C4-2B (cell line): ENCODE data around the gene JAK3.

ENCODE experiments used
- CTCF ChIP-seq: fragments of 450-650 bp; conservative IDR thresholded peaks from 2 replicates; pipeline ENCODE4 v1.5.1; 2017; ENCODE audit warnings: mild to moderate bottlenecking
- ZFX ChIP-seq: fragments of 450-650 bp; IDR thresholded peaks from 2 replicates; pipeline ENCODE4 v1.6.1; 2017

- no peak for TF ChIP-seq CTCF
- no peak for TF ChIP-seq ZFX
These were observed 962 bp upstream of the JAK3 start for GRCh38 chr19:17848595-17849292.
